Measurements from ENCODE around the gene E2F7.
"Not testable (repeated sequence)": the region's sequence is repeated elsewhere in the genome, so short reads cannot be mapped to it uniquely, and the experiment has no call there.

The E2F7 gene, protein sequence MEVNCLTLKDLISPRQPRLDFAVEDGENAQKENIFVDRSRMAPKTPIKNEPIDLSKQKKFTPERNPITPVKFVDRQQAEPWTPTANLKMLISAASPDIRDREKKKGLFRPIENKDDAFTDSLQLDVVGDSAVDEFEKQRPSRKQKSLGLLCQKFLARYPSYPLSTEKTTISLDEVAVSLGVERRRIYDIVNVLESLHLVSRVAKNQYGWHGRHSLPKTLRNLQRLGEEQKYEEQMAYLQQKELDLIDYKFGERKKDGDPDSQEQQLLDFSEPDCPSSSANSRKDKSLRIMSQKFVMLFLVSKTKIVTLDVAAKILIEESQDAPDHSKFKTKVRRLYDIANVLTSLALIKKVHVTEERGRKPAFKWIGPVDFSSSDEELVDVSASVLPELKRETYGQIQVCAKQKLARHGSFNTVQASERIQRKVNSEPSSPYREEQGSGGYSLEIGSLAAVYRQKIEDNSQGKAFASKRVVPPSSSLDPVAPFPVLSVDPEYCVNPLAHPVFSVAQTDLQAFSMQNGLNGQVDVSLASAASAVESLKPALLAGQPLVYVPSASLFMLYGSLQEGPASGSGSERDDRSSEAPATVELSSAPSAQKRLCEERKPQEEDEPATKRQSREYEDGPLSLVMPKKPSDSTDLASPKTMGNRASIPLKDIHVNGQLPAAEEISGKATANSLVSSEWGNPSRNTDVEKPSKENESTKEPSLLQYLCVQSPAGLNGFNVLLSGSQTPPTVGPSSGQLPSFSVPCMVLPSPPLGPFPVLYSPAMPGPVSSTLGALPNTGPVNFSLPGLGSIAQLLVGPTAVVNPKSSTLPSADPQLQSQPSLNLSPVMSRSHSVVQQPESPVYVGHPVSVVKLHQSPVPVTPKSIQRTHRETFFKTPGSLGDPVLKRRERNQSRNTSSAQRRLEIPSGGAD

GRCh38 chr12:77065361-77066204 is at the start of gene E2F7:
Gene E2F7, minus strand, starts transcription at chr12:77065569. Its CDS starts 934 bp downstream, at chr12:77064635.
- DNase-seq (ENCODE audit: low spot score in 2 of 2), result peak; percentile 65 to 81
- peak; percentile 87 for ATAC-seq (ENCODE audit: low read depth)
- Mint-ChIP-seq H3K4me3 (peak within 1 kb of the TSS; percentile 83), H3K36me3 (no peaks in the 10 kb centered on the region), H3K4me1 (peaks cover 23% of the 10 kb centered on the region), H3K9me3 (no peaks in the 10 kb centered on the region), H3K27ac (no peak within 1 kb of the TSS), H3K27me3 (peaks cover 15% of the 10 kb centered on the region)

DNA sequence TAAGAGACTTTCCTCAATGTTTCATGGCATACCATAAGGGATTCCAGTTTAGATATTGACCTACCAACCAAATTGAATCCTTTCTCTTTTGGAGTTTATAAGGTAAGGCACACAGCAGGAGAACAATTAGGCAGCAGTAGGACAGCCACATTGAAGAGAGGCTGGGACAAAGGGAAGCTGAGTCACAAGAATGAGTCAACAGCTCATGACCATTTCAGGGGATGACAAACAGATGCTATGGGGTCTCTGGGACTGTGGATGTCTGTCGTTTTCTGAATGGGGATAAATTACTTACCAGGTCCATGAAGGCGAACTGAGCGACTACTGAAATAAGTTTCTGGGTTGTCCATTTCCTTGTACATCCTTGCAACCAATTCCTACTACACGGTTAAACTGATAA is 48.6 kb upstream of the E2F7 start:
- Mint-ChIP-seq H3K36me3 (no peaks in the 10 kb centered on the region), H3K27ac (no peak overlapping the region), H3K9me3 (peaks cover 10% of the 10 kb centered on the region), H3K27me3 (peaks cover 2% of the 10 kb centered on the region), H3K4me1 (no peaks in the 10 kb centered on the region), H3K4me3 (no peak overlapping the region)
- no peak for DNase-seq (ENCODE audit: low spot score in 2 of 2)
- ATAC-seq (ENCODE audit: low read depth), result no peak

- no peak for ATAC-seq (ENCODE audit: low read depth)
- H3K36me3 Mint-ChIP-seq, result no peaks in the 10 kb centered on the region
- peaks cover 10% of the 10 kb centered on the region for H3K9me3 Mint-ChIP-seq
- H3K27ac Mint-ChIP-seq, result no peak overlapping the region
- H3K27me3 Mint-ChIP-seq, result peaks cover 4% of the 10 kb centered on the region
- DNase-seq (ENCODE audit: low spot score in 2 of 2), result no peak
- H3K4me1 Mint-ChIP-seq, result no peaks in the 10 kb centered on the region
- H3K4me3 Mint-ChIP-seq, result no peak overlapping the region
Measured at GRCh38 chr12:77108707-77109106, 43.3 kb upstream of the E2F7 start.

- ATAC-seq (ENCODE audit: low read depth), result no peak
- Mint-ChIP-seq H3K27me3 (peaks cover 6% of the 10 kb centered on the region), H3K4me1 (no peaks in the 10 kb centered on the region), H3K4me3 (no peak overlapping the region), H3K27ac (no peak overlapping the region), H3K36me3 (no peaks in the 10 kb centered on the region), H3K9me3 (peaks cover 9% of the 10 kb centered on the region)
- DNase-seq (ENCODE audit: low spot score in 2 of 2), result no peak
Measured at GRCh38 chr12:77107121-77107520, 41.8 kb upstream of the E2F7 start.

DNA sequence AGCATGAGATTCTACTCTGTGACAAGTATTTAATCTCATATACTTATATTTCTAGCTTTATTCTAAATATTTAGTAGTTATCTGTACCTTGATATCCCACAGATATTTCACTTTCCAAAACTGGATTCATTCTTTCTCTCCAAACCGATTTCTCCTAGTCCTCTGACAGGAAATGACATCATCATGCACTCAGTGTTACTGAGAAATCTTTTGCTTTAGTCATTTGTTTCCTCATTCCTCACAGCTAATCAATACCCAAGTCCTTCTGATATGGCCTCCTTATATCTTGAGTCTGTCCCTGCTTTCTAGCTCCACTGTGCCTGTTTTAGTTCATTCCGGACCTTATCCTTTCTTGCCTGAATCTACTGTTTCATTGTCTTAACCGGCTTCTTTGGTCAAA is 39.4 kb upstream of the E2F7 start:
- ATAC-seq (ENCODE audit: low read depth) (no peak), DNase-seq (ENCODE audit: low spot score in 2 of 2) (no peak)
- Mint-ChIP-seq H3K27ac (no peak overlapping the region), H3K36me3 (no peaks in the 10 kb centered on the region), H3K27me3 (peaks cover 8% of the 10 kb centered on the region), H3K4me1 (no peaks in the 10 kb centered on the region), H3K4me3 (no peak overlapping the region), H3K9me3 (no peaks in the 10 kb centered on the region)

- Mint-ChIP-seq H3K4me1 (no peaks in the 10 kb centered on the region), H3K36me3 (no peaks in the 10 kb centered on the region), H3K27ac (no peak overlapping the region), H3K4me3 (no peak overlapping the region), H3K27me3 (peaks cover 8% of the 10 kb centered on the region), H3K9me3 (no peaks in the 10 kb centered on the region)
- ATAC-seq (ENCODE audit: low read depth), result no peak
- DNase-seq (ENCODE audit: low spot score in 2 of 2), result no peak
Measured at GRCh38 chr12:77104286-77104685, 38.9 kb upstream of the E2F7 start.

DNA sequence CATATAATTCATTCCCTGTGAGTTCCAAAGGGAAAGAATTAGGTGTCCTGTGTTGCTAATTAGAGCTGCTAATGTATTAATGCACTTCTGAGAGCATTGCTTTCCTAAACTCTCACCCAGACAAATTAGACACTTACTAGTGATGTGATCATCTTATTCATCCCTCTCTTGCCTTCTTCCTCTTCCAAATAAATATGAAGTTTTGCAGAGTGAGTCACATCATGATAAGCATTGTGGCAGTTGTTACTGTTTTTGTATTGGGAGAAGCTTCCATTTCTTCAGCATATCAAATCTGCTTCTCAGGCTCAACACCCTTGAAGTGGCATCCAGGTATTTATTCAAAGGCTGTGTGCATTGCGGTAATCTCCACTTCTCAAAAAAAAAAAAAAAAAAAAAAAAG is 37.3 kb upstream of the E2F7 start:
- Mint-ChIP-seq H3K27me3 (peaks cover 9% of the 10 kb centered on the region), H3K9me3 (no peaks in the 10 kb centered on the region), H3K4me3 (no peak overlapping the region), H3K27ac (no peak overlapping the region), H3K36me3 (no peaks in the 10 kb centered on the region), H3K4me1 (no peaks in the 10 kb centered on the region)
- DNase-seq (ENCODE audit: low spot score in 2 of 2) (no peak), ATAC-seq (ENCODE audit: low read depth) (no peak)

GRCh38 chr12:77102123-77102522 is 36.8 kb upstream of the E2F7 start:
- no peak overlapping the region for H3K4me3 Mint-ChIP-seq
- H3K27me3 Mint-ChIP-seq, result peaks cover 9% of the 10 kb centered on the region
- no peak for ATAC-seq (ENCODE audit: low read depth)
- no peaks in the 10 kb centered on the region for H3K9me3 Mint-ChIP-seq
- H3K36me3 Mint-ChIP-seq, result no peaks in the 10 kb centered on the region
- no peak for DNase-seq (ENCODE audit: low spot score in 2 of 2)
- no peaks in the 10 kb centered on the region for H3K4me1 Mint-ChIP-seq
- H3K27ac Mint-ChIP-seq, result no peak overlapping the region

GRCh38 chr12:77099799-77100198 is 34.4 kb upstream of the E2F7 start:
- no peak overlapping the region for H3K27ac Mint-ChIP-seq
- H3K4me3 Mint-ChIP-seq, result no peak overlapping the region
- no peaks in the 10 kb centered on the region for H3K4me1 Mint-ChIP-seq
- peaks cover 7% of the 10 kb centered on the region for H3K27me3 Mint-ChIP-seq
- ATAC-seq (ENCODE audit: low read depth), result no peak
- no peaks in the 10 kb centered on the region for H3K9me3 Mint-ChIP-seq
- no peak for DNase-seq (ENCODE audit: low spot score in 2 of 2)
- H3K36me3 Mint-ChIP-seq, result no peaks in the 10 kb centered on the region

GRCh38 chr12:77097846-77098245 is 32.5 kb upstream of the E2F7 start:
- H3K27ac Mint-ChIP-seq, result no peak overlapping the region
- H3K36me3 Mint-ChIP-seq, result no peaks in the 10 kb centered on the region

DNA sequence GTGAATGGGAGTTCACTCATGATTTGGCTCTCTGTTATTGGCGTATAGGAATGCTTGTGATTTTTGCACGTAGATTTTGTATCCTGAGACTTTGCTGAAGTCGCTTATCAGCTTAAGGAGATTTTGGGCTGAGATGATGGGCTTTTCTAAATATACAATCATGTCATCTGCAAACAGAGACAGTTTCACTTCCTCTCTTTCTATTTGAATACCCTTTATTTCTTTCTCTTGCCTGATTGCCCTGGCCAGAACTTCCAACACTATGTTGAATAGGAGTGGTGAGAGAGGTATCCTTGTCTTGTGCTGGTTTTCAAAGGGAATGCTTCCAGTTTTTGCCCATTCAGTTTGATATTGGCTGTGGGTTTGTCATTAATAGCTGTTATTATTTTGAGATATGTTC is 26.9 kb upstream of the E2F7 start:
- Mint-ChIP-seq H3K4me1 (peaks cover 16% of the 10 kb centered on the region), H3K27ac (peak overlapping the region; percentile 17)
- not testable (repeated sequence) for H3K9me3 Mint-ChIP-seq; ATAC-seq (ENCODE audit: low read depth); H3K4me3 Mint-ChIP-seq; DNase-seq (ENCODE audit: low spot score in 2 of 2); H3K27me3 Mint-ChIP-seq; H3K36me3 Mint-ChIP-seq

More at GRCh38 chr12:77097846-77098245, 32.5 kb upstream of the E2F7 start:
- Mint-ChIP-seq H3K9me3 (no peaks in the 10 kb centered on the region), H3K4me1 (peaks cover 5% of the 10 kb centered on the region), H3K27me3 (peaks cover 4% of the 10 kb centered on the region), H3K4me3 (no peak overlapping the region)
- no peak for ATAC-seq (ENCODE audit: low read depth)
- DNase-seq (ENCODE audit: low spot score in 2 of 2), result no peak

GRCh38 chr12:77089686-77090220 is 24.4 kb upstream of the E2F7 start:
- H3K36me3 Mint-ChIP-seq, result no peaks in the 10 kb centered on the region
- DNase-seq (ENCODE audit: low spot score in 2 of 2) (no peak), ATAC-seq (ENCODE audit: low read depth) (no peak)
- peaks cover 16% of the 10 kb centered on the region for H3K4me1 Mint-ChIP-seq
- H3K9me3 Mint-ChIP-seq, result peaks cover 4% of the 10 kb centered on the region
- H3K27me3 Mint-ChIP-seq, result peaks cover 2% of the 10 kb centered on the region
- peak overlapping the region; percentile 3 for H3K27ac Mint-ChIP-seq
- H3K4me3 Mint-ChIP-seq, result no peak overlapping the region

GRCh38 chr12:77087427-77087826 is 22.1 kb upstream of the E2F7 start:
- H3K27ac Mint-ChIP-seq, result no peak overlapping the region
- ATAC-seq (ENCODE audit: low read depth) (no peak), DNase-seq (ENCODE audit: low spot score in 2 of 2) (no peak)
- H3K9me3 Mint-ChIP-seq, result peaks cover 4% of the 10 kb centered on the region
- peaks cover 2% of the 10 kb centered on the region for H3K27me3 Mint-ChIP-seq
- peaks cover 9% of the 10 kb centered on the region for H3K4me1 Mint-ChIP-seq
- no peaks in the 10 kb centered on the region for H3K36me3 Mint-ChIP-seq
- H3K4me3 Mint-ChIP-seq, result no peak overlapping the region

Data from memory B cell (primary cell).